HepG2 (cell line): ENCODE data around the gene SDK1. TPM values are rescaled to one million over a fixed set of nuclear protein-coding genes. Genes with fewer than 3 reads are reported as not detected.

Source experiments
- ATAC-seq: fragments of 200-7000 bp; cut with Tn5 transposase; 3 replicates; pipeline ENCODE4 v1.9.1; 2020; ENCODE audit warnings: mild to moderate bottlenecking, moderate library complexity
- BruUV-seq: library from RNA; stranded (reverse); fragments of 400-500 nt; replicated peaks from 2 replicates; lab custom pipeline; 2021; lab: Mats Ljungman, UMichigan
- CTCF ChIA-PET: fragments of 300-600 bp; formaldehyde crosslinking; extraction: SDS; loops from one replicate; lab custom pipeline; 2021; ENCODE audit warnings: low total read pairs, inconsistent platforms, low intra/inter-chr PET ratio; lab: Yijun Ruan, JAX
- POLR2A ChIA-PET: fragments of 350-600 bp; sonication (Branson Sonifier 250); formaldehyde crosslinking; loops from one replicate; lab custom pipeline; 2020; ENCODE audit warnings: antibody characterized with exemption, inconsistent platforms; lab: Yijun Ruan, JAX
- DNase-seq: peaks from one replicate; pipeline ENCODE4 v3.0.0-alpha.2; 2015; ENCODE audit warnings: low spot score
- FAIRE-seq: peaks from 3 replicates; lab custom pipeline; 2011; peaks lifted over from hg19 to GRCh38; lab: Jason Lieb, UNC
- H2AFZ ChIP-seq: one replicate; pipeline ENCODE4 v1.6.1; 2011; ENCODE audit warnings: low read length, inconsistent platforms
- H3K27ac ChIP-seq: fragments of 300-600 bp; 3 replicates; pipeline ENCODE4 v1.8.0; 2011; ENCODE audit warnings: mixed run types, mild to moderate bottlenecking, mixed read lengths, low read length, inconsistent platforms; ENCODE audit not compliant: insufficient read depth; ENCODE audit errors: extremely low read length
- H3K27me3 ChIP-seq, 2 experiments: fragments of 200-600 bp in 1 of 2; 2 replicates in 1 of 2; 3 replicates in 1 of 2; pipeline versions ENCODE4 v1.6.0 to v1.8.0; 2011; ENCODE audit warnings: low read length in 2 of 2, mild to moderate bottlenecking in 2 of 2, moderate library complexity in 2 of 2, inconsistent platforms in 1 of 2; ENCODE audit not compliant: insufficient read depth in 2 of 2, control insufficient read depth in 1 of 2
- H3K36me3 ChIP-seq, 2 experiments: fragments of 200-600 bp in 1 of 2; replicated peaks in 1 of 2; 2 replicates in 1 of 2; 3 replicates in 1 of 2; pipeline versions ENCODE4 v1.5.1 to v1.8.0; 2011; ENCODE audit warnings: low read length in 2 of 2, inconsistent platforms in 1 of 2; ENCODE audit not compliant: insufficient read depth in 2 of 2, control insufficient read depth in 1 of 2
- H3K4me1 ChIP-seq: 2 replicates; pipeline ENCODE4 v1.5.1; 2012; ENCODE audit warnings: low read length, inconsistent platforms; ENCODE audit not compliant: insufficient read depth
- H3K4me2 ChIP-seq: 2 replicates; pipeline ENCODE4 v1.6.0; 2011; ENCODE audit warnings: low read depth, low read length, inconsistent platforms
- H3K4me3 ChIP-seq, 3 experiments: fragments of 200-600 bp in 1 of 3; sonication (generic), shearing (Covaris generic) in 1 of 3; replicated peaks in 1 of 3; 2 replicates each; pipeline ENCODE4 v1.5.1; 2011 to 2016; ENCODE audit warnings: low read length in 3 of 3, inconsistent platforms in 2 of 3, low read depth in 2 of 3, mild to moderate bottlenecking in 2 of 3, control low read depth in 1 of 3, mixed read lengths in 1 of 3; ENCODE audit not compliant: insufficient read depth in 1 of 3
- H3K79me2 ChIP-seq: one replicate; pipeline ENCODE4 v1.6.1; 2011; ENCODE audit warnings: low read length, inconsistent platforms; ENCODE audit not compliant: insufficient read depth
- H3K9ac ChIP-seq: 2 replicates; pipeline ENCODE4 v1.6.0; 2011; ENCODE audit warnings: mild to moderate bottlenecking, low read depth, low read length, inconsistent platforms; ENCODE audit not compliant: insufficient read depth
- H3K9me3 ChIP-seq: 2 replicates; pipeline ENCODE4 v1.5.1; 2012; ENCODE audit warnings: mild to moderate bottlenecking, low read length
- H4K20me1 ChIP-seq: 2 replicates; pipeline ENCODE4 v1.6.0; 2011; ENCODE audit warnings: inconsistent platforms, mild to moderate bottlenecking, low read length, moderate library complexity; ENCODE audit not compliant: insufficient read depth
- AHDC1 ChIP-seq: sonication (generic); formaldehyde crosslinking; IDR thresholded peaks from 2 replicates; pipeline ENCODE4 v1.5.1; 2020; ENCODE audit warnings: mild to moderate bottlenecking, missing genetic modification reagents, borderline replicate concordance
- E2F1 ChIP-seq: sonication (generic); formaldehyde crosslinking; IDR thresholded peaks from 2 replicates; pipeline ENCODE4 v1.5.0; 2020; ENCODE audit warnings: missing genetic modification reagents
- NR2F2 ChIP-seq: IDR thresholded peaks from 2 replicates; pipeline ENCODE4 v1.6.1; 2012; ENCODE audit warnings: low read depth, inconsistent platforms, borderline replicate concordance
- ZNF160 ChIP-seq: sonication (generic); formaldehyde crosslinking; IDR thresholded peaks from 2 replicates; pipeline ENCODE4 v1.8.0; 2022; ENCODE audit warnings: mild to moderate bottlenecking, inconsistent platforms, missing genetic modification reagents
- ZNF24 ChIP-seq: fragments of 450-650 bp; IDR thresholded peaks from 2 replicates; pipeline ENCODE4 v1.6.1; 2017; ENCODE audit warnings: antibody characterized with exemption, mild to moderate bottlenecking
- ZNF33B ChIP-seq: sonication (generic); formaldehyde crosslinking; IDR thresholded peaks from 2 replicates; pipeline ENCODE4 v1.5.1; 2020; ENCODE audit warnings: mild to moderate bottlenecking, missing genetic modification reagents
- WGBS: methylation state at CpG from one replicate; pipeline ENCODE4 v1.1.6; 2017; ENCODE audit warnings: low lambda C conversion rate; 5-methylcytosine and 5-hydroxymethylcytosine counted together
- in situ Hi-C: cut with HindIII; loops from 2 replicates; pipeline ENCODE4 v1.10.0; 2017; ENCODE audit warnings: low pct_unique_long_range_greater_than_20kb; ENCODE audit not compliant: extremely low pct_ligation_motif_present
- intact Hi-C: fragments of 100-400 bp; cut with micrococcal nuclease; formaldehyde crosslinking; loops from one replicate; pipeline ENCODE4 v1.10.0; 2022; ENCODE audit not compliant: unreplicated experiment
- polyA plus RNA-seq, 8 experiments: library from polyadenylated mRNA; depleted of rRNA in 3 of 8; stranded (reverse) in 7 of 8; unstranded in 1 of 8; fragments of >200 nt; fragmentation: Illumina TruSeq in 4 of 8; extraction: Trizol in 4 of 8; gene quantifications; 2 replicates each; pipeline versions ENCODE4 v1.2.1 to v1.2.3, GENCODE V29; 2011 to 2016; ENCODE audit warnings: low read depth in 4 of 8, missing spikeins in 1 of 8, mixed read lengths in 1 of 8; ENCODE audit not compliant: insufficient read depth in 1 of 8
- total RNA-seq, 5 experiments: library from RNA; depleted of rRNA; stranded (reverse); fragments of >200 nt; fragmentation: Illumina TruSeq; extraction: Trizol; gene quantifications; 2 replicates each; pipeline ENCODE4 v1.2.3, GENCODE V29; 2016; ENCODE audit warnings: low read depth in 1 of 5

Gene SDK1
- total and polyA plus RNA-seq, 2 of the 13 experiments (the other 11 are each of a cell fraction or from before 2014, with no cell fraction given) = 0.35 to 2.4 TPM

GRCh38 chr7:3266240-3266639, 34.8 kb upstream of the SDK1 start:
- no peak overlapping the region for H3K4me2 ChIP-seq
- WGBS = 60% methylated on average over 4 of the region's 4 CpGs
- no peak for DNase-seq
- TF ChIP-seq E2F1 (CRISPR knock-in tag) = no peak
- TF ChIP-seq ZNF160 (CRISPR knock-in tag) = no peak
- TF ChIP-seq AHDC1 (CRISPR knock-in tag) = no peak
- no peak for TF ChIP-seq ZNF33B
- no peak for TF ChIP-seq NR2F2
- no peak for TF ChIP-seq ZNF24
- TF ChIP-seq, all 625 proteins: peak for 0
- no peaks in the 10 kb centered on the region for H3K27me3 ChIP-seq
- H3K9ac ChIP-seq = no peak overlapping the region
- in situ Hi-C loops (no loop called here), intact Hi-C loops (no loop called here)
- H3K9me3 ChIP-seq = no peaks in the 10 kb centered on the region
- no peak for ATAC-seq
- ChIA-PET POLR2A (no interaction called here), CTCF (no interaction called here)
- no peaks in the 10 kb centered on the region for H3K79me2 ChIP-seq
- no peak overlapping the region for H3K4me3 ChIP-seq
- H3K36me3 ChIP-seq = no peaks in the 10 kb centered on the region
- no peaks in the 10 kb centered on the region for H4K20me1 ChIP-seq
- no peak overlapping the region for H2AFZ ChIP-seq
- no peak for FAIRE-seq
- no peak overlapping the region for H3K27ac ChIP-seq
- no peaks in the 10 kb centered on the region for H3K4me1 ChIP-seq
- BruUV-seq = no TSS peak
